Spleen (tissue), 7 donors: ENCODE data around the gene BTG3.

Source experiments
- POLR2A ChIP-seq, 3 donors: fragments of 450-650 bp; IDR thresholded peaks; one replicate each; pipeline ENCODE4 v1.5.1; 2017; ENCODE audit warnings: antibody characterized with exemption in 3 of 3, mild to moderate bottlenecking in 1 of 3
- POLR2AphosphoS5 ChIP-seq, 3 donors: sonication (generic); formaldehyde crosslinking; IDR thresholded peaks; one replicate each; pipeline ENCODE4 v1.5.1; 2017; ENCODE audit warnings: antibody characterized with exemption in 3 of 3
- TF ChIP-seq, protein P1 (sequence below), 11 experiments: fragments of 200-600 bp in 7 of 11; fragments of 450-650 bp in 4 of 11; sonication (generic) in 4 of 11; IDR thresholded peaks in 8 of 11; conservative IDR thresholded peaks in 3 of 11; 1 replicate in 7 of 11; 2 replicates in 4 of 11; pipeline versions ENCODE4 v1.4.0 to v1.8.0; 2016 to 2021; ENCODE audit warnings: antibody characterized with exemption in 11 of 11, inconsistent platforms in 4 of 11, mild to moderate bottlenecking in 1 of 11
- donor health status: DM: no; HTN: no; CAD: no; lungs with moderate emphysema.
- donor health status: DM: no; HTN: no; CAD: no.
- donor health status: DM: no; HTN: no; CAD: no.

DNA sequence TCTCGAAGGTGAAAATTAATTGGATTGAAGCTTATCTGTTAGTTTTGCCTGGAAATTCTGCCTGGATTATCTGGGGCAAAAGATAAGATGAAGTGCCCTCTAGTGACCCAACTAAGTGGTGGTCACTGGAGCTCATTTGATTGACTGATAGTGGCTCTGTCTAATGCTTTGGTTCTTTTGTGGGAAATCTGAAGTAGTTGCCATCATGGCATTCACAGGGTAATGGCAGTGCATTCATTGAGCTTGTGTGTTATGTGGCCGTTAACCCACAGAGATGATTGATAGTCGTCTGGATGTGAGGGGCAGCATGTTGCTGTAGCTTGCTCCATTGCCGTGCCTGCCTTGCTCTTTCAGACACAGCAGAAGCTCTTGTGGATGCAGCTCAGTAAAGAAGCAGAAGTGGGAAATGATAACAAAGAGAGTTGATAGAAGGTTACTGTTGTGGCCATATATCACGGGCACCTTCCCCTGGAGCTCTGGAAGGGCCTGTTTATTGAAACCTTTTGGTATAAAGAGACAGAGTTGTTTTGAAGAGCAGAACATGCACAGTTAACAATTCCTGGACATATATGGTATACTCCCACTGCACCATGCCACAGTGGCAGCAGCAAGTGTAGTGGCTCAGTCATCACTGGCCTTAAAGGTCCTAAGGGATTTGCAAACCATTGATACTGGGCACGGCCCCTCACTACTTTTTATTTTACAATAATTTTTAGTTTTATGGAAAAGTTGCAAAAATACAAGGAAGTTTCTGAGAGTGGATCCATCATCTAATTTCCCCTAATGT lies 57.8 kb downstream of the BTG3 start:
- TF ChIP-seq POLR2AphosphoS5 (IDR thresholded peaks at IDR 0.05) (no peak), POLR2A (IDR thresholded peaks at IDR 0.05) (no peak)
- TF ChIP-seq, protein P1, sequence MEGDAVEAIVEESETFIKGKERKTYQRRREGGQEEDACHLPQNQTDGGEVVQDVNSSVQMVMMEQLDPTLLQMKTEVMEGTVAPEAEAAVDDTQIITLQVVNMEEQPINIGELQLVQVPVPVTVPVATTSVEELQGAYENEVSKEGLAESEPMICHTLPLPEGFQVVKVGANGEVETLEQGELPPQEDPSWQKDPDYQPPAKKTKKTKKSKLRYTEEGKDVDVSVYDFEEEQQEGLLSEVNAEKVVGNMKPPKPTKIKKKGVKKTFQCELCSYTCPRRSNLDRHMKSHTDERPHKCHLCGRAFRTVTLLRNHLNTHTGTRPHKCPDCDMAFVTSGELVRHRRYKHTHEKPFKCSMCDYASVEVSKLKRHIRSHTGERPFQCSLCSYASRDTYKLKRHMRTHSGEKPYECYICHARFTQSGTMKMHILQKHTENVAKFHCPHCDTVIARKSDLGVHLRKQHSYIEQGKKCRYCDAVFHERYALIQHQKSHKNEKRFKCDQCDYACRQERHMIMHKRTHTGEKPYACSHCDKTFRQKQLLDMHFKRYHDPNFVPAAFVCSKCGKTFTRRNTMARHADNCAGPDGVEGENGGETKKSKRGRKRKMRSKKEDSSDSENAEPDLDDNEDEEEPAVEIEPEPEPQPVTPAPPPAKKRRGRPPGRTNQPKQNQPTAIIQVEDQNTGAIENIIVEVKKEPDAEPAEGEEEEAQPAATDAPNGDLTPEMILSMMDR (IDR thresholded peaks at IDR 0.05 in 8 of 11, conservative IDR thresholded peaks at IDR 0.05 in 3 of 11), result no peak
